DMS153 treated with DMSO at 0.1 percent for 48 hours (cell line): ENCODE measurements around the gene FBXL13.
"Not testable (repeated sequence)": the region's sequence is repeated elsewhere in the genome, so short reads cannot be mapped to it uniquely, and the experiment has no call there.

Experiments used
- DNase-seq: peaks from one replicate; lab custom pipeline; 2025; ENCODE audit not compliant: unreplicated experiment; lab: John Stamatoyannopoulos, UW

FBXL13 gene

GRCh38 chr7:103080923-103081322, 6.3 kb upstream of the FBXL13 start:
- DNase-seq = no peak

GRCh38 chr7:103079836-103080235, 5.2 kb upstream of the FBXL13 start:
- no peak for DNase-seq

GRCh38 chr7:103078226-103078625, 3.6 kb upstream of the FBXL13 start:
- DNase-seq = not testable (repeated sequence)

GRCh38 chr7:103077318-103077717, 2.7 kb upstream of the FBXL13 start:
- no peak for DNase-seq

GRCh38 chr7:103076764-103077163, 2.2 kb upstream of the FBXL13 start:
- no peak for DNase-seq

- no peak for DNase-seq
Observed at GRCh38 chr7:103075337-103075918, 832 bp upstream of the FBXL13 start.

- DNase-seq = no peak
Observed at GRCh38 chr7:103073989-103074518, 542 bp downstream of the FBXL13 start.

GRCh38 chr7:103071000-103071399, 3.6 kb downstream of the FBXL13 start:
- DNase-seq = no peak

- no peak for DNase-seq
Observed at GRCh38 chr7:103068414-103069403, 5.9 kb downstream of the FBXL13 start.

- DNase-seq = no peak
Observed at GRCh38 chr7:103065667-103066066, 8.9 kb downstream of the FBXL13 start.

- no peak for DNase-seq
Observed at GRCh38 chr7:103063895-103064294, 10.7 kb downstream of the FBXL13 start.

GRCh38 chr7:103059471-103059870, 15.1 kb downstream of the FBXL13 start:
- DNase-seq = no peak

GRCh38 chr7:103058122-103058521, 16.5 kb downstream of the FBXL13 start:
- DNase-seq = no peak

- DNase-seq = not testable (repeated sequence)
Observed at GRCh38 chr7:103056006-103056405, 18.6 kb downstream of the FBXL13 start.

- DNase-seq = no peak
Observed at GRCh38 chr7:103051519-103051918, 23.1 kb downstream of the FBXL13 start.

GRCh38 chr7:103048833-103049232, 25.8 kb downstream of the FBXL13 start:
- no peak for DNase-seq

- DNase-seq = not testable (repeated sequence)
Observed at GRCh38 chr7:103041815-103042214, 32.8 kb downstream of the FBXL13 start.

GRCh38 chr7:103037823-103038739, 36.5 kb downstream of the FBXL13 start:
- DNase-seq = peak; percentile 48

GRCh38 chr7:103037476-103037822, 37.1 kb downstream of the FBXL13 start:
- no peak for DNase-seq

GRCh38 chr7:103034318-103034717, 40.3 kb downstream of the FBXL13 start:
- not testable (repeated sequence) for DNase-seq

- DNase-seq = no peak
Observed at GRCh38 chr7:103031781-103032180, 42.8 kb downstream of the FBXL13 start.
